ENCODE data around the gene HTR1B.

GRCh38 chr6:77456531-77457248 is 6.6 kb downstream of the HTR1B start:
- TF ChIP-seq, protein P1, sequence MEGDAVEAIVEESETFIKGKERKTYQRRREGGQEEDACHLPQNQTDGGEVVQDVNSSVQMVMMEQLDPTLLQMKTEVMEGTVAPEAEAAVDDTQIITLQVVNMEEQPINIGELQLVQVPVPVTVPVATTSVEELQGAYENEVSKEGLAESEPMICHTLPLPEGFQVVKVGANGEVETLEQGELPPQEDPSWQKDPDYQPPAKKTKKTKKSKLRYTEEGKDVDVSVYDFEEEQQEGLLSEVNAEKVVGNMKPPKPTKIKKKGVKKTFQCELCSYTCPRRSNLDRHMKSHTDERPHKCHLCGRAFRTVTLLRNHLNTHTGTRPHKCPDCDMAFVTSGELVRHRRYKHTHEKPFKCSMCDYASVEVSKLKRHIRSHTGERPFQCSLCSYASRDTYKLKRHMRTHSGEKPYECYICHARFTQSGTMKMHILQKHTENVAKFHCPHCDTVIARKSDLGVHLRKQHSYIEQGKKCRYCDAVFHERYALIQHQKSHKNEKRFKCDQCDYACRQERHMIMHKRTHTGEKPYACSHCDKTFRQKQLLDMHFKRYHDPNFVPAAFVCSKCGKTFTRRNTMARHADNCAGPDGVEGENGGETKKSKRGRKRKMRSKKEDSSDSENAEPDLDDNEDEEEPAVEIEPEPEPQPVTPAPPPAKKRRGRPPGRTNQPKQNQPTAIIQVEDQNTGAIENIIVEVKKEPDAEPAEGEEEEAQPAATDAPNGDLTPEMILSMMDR (IDR thresholded peaks at IDR 0.05) = no peak
- TF ChIP-seq POLR2A (IDR thresholded peaks at IDR 0.05) (no peak), EP300 (IDR thresholded peaks at IDR 0.05) (no peak)
